Keratinocyte (primary cell): ENCODE data around the gene SPACA1. TPM values are rescaled to one million over a fixed set of nuclear protein-coding genes. Genes with fewer than 3 reads are reported as not detected.

Source experiments
- DNase-seq: peaks from one replicate; pipeline ENCODE4 v3.0.0-alpha.2; 2011; ENCODE audit warnings: low read depth, missing footprints, low spot score
- FAIRE-seq: peaks from 2 replicates; lab custom pipeline; 2011; peaks lifted over from hg19 to GRCh38; lab: Jason Lieb, UNC
- H2AFZ ChIP-seq: 2 replicates; pipeline ENCODE4 v1.6.0; 2012; ENCODE audit warnings: low read length, control low read depth, inconsistent platforms; ENCODE audit not compliant: control insufficient read depth
- H3K27ac ChIP-seq: 2 replicates; pipeline ENCODE4 v1.5.1; 2011; ENCODE audit warnings: low read length; ENCODE audit not compliant: control insufficient read depth, insufficient read depth
- H3K27me3 ChIP-seq: 3 replicates; pipeline ENCODE4 v1.6.0; 2011; ENCODE audit warnings: low read length; ENCODE audit not compliant: control insufficient read depth, insufficient read depth; ENCODE audit errors: extremely low read depth
- H3K36me3 ChIP-seq, 2 experiments: 2 replicates in 1 of 2; 3 replicates in 1 of 2; pipeline ENCODE4 v1.5.1; 2011; ENCODE audit warnings: low read length in 2 of 2, mild to moderate bottlenecking in 1 of 2; ENCODE audit not compliant: control insufficient read depth in 2 of 2, insufficient read depth in 2 of 2; ENCODE audit errors: extremely low read depth in 1 of 2
- H3K4me1 ChIP-seq: 3 replicates; pipeline ENCODE4 v1.5.1; 2011; ENCODE audit warnings: low read length; ENCODE audit not compliant: control insufficient read depth, insufficient read depth; ENCODE audit errors: extremely low read depth
- H3K4me2 ChIP-seq: 3 replicates; pipeline ENCODE4 v1.6.0; 2011; ENCODE audit warnings: low read depth, low read length; ENCODE audit not compliant: control insufficient read depth, insufficient read depth; ENCODE audit errors: extremely low read depth
- H3K4me3 ChIP-seq, 3 experiments: fragments of 200-600 bp in 1 of 3; sonication (generic) in 1 of 3; 2 replicates in 2 of 3; 3 replicates in 1 of 3; pipeline ENCODE4 v1.5.1; 2011 to 2016; ENCODE audit warnings: low read length in 3 of 3, mild to moderate bottlenecking in 3 of 3, control low read depth in 2 of 3, inconsistent platforms in 1 of 3, low read depth in 1 of 3, mixed read lengths in 1 of 3, mixed run types in 1 of 3, moderate library complexity in 1 of 3; ENCODE audit not compliant: control insufficient read depth in 2 of 3, insufficient read depth in 2 of 3; ENCODE audit errors: extremely low read depth in 1 of 3
- H3K79me2 ChIP-seq: 2 replicates; pipeline ENCODE4 v1.6.0; 2012; ENCODE audit warnings: low read length; ENCODE audit not compliant: control insufficient read depth, insufficient read depth
- H3K9ac ChIP-seq: 3 replicates; pipeline ENCODE4 v1.6.0; 2011; ENCODE audit warnings: low read length; ENCODE audit not compliant: control insufficient read depth, insufficient read depth; ENCODE audit errors: extremely low read depth
- H3K9me1 ChIP-seq: 3 replicates; pipeline ENCODE4 v1.6.0; 2011; ENCODE audit warnings: low read length; ENCODE audit not compliant: control insufficient read depth, insufficient read depth; ENCODE audit errors: extremely low read depth
- H3K9me3 ChIP-seq: 2 replicates; pipeline ENCODE4 v1.5.1; 2012; ENCODE audit warnings: low read depth, low read length; ENCODE audit not compliant: control insufficient read depth
- H4K20me1 ChIP-seq: 3 replicates; pipeline ENCODE4 v1.6.0; 2011; ENCODE audit warnings: low read length; ENCODE audit not compliant: control insufficient read depth, insufficient read depth; ENCODE audit errors: extremely low read depth
- EZH2 ChIP-seq: IDR thresholded peaks from one replicate; pipeline ENCODE4 v1.6.1; 2012; ENCODE audit warnings: inconsistent platforms, mild to moderate bottlenecking, low read length, moderate library complexity
- dilution Hi-C: fragments of 300-500 bp; cut with MboI; formaldehyde crosslinking; loops from one replicate; pipeline ENCODE4 v1.7.0; 2020; ENCODE audit warnings: low sequenced_read_pairs; ENCODE audit not compliant: extremely low pct_ligation_motif_present
- polyA plus RNA-seq, 5 experiments: library from polyadenylated mRNA; depleted of rRNA in 3 of 5; stranded (reverse) in 3 of 5; stranded (forward) in 1 of 5; unstranded in 1 of 5; fragments of >200 nt; gene quantifications; 1 replicate in 1 of 5; 2 replicates in 3 of 5; 3 replicates in 1 of 5; pipeline versions ENCODE4 v1.2.1 to v1.2.3, GENCODE V29; 2011 to 2012; ENCODE audit warnings: missing spikeins in 2 of 5, low read depth in 1 of 5, low replicate concordance in 1 of 5
- TF ChIP-seq, protein P1 (sequence below), 3 experiments: IDR thresholded peaks in 1 of 3; conservative IDR thresholded peaks in 1 of 3; optimal IDR thresholded peaks in 1 of 3; 2 replicates in 2 of 3; 3 replicates in 1 of 3; pipeline versions ENCODE3 to v1.5.1; 2011; ENCODE audit warnings: low read length in 3 of 3, mild to moderate bottlenecking in 3 of 3, moderate library complexity in 2 of 3, control low read depth in 1 of 3, inconsistent platforms in 1 of 3; ENCODE audit not compliant: insufficient read depth in 2 of 3; ENCODE audit errors: extremely low read depth in 1 of 3

Gene SPACA1
- polyA plus RNA-seq, 1 donor (not counting 4 experiments of a cell fraction or from before 2014, with no cell fraction given) = not detected

DNA sequence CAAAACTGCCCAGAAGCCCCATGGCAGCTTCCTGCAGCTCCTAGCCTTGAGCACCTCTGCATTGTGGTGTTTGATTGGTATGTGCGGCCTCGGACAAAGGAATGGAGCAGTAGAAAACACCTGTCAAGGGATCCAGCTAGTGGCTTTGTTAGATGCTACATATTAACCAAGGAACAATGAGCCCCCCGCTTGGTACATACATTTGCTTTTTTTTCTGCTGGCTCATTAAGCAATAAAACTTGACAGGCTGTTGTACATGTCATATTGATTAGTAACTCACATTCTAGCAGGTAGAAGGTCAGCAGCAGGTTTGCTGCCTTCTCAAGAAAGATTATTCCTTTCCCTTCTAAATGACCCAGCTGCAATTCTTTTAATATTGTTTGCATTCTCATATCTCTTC, 937 bp downstream of the SPACA1 start:
- no peak overlapping the region for H3K4me3 ChIP-seq
- H3K4me2 ChIP-seq = no peak overlapping the region
- H3K27me3 ChIP-seq = peaks cover 9% of the 10 kb centered on the region
- H3K79me2 ChIP-seq = no peaks in the 10 kb centered on the region
- no peak for DNase-seq
- no peaks in the 10 kb centered on the region for H3K9me1 ChIP-seq
- TF ChIP-seq EZH2 = no peak
- TF ChIP-seq, protein P1, sequence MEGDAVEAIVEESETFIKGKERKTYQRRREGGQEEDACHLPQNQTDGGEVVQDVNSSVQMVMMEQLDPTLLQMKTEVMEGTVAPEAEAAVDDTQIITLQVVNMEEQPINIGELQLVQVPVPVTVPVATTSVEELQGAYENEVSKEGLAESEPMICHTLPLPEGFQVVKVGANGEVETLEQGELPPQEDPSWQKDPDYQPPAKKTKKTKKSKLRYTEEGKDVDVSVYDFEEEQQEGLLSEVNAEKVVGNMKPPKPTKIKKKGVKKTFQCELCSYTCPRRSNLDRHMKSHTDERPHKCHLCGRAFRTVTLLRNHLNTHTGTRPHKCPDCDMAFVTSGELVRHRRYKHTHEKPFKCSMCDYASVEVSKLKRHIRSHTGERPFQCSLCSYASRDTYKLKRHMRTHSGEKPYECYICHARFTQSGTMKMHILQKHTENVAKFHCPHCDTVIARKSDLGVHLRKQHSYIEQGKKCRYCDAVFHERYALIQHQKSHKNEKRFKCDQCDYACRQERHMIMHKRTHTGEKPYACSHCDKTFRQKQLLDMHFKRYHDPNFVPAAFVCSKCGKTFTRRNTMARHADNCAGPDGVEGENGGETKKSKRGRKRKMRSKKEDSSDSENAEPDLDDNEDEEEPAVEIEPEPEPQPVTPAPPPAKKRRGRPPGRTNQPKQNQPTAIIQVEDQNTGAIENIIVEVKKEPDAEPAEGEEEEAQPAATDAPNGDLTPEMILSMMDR (optimal IDR thresholded peaks at IDR 0.05 in 1 of 3, IDR thresholded peaks at IDR 0.05 in 1 of 3, conservative IDR thresholded peaks at IDR 0.05 in 1 of 3; ENCODE audit: extremely low read depth in 1 of 3, insufficient read depth in 2 of 3, low read length in 3 of 3) = no peak
- no peaks in the 10 kb centered on the region for H3K9me3 ChIP-seq
- H2AFZ ChIP-seq = no peak overlapping the region
- dilution Hi-C loops = no loop called here
- H3K9ac ChIP-seq = no peak overlapping the region
- H3K27ac ChIP-seq = no peak overlapping the region
- no peaks in the 10 kb centered on the region for H3K36me3 ChIP-seq
- no peaks in the 10 kb centered on the region for H3K4me1 ChIP-seq
- no peak for FAIRE-seq
- no peaks in the 10 kb centered on the region for H4K20me1 ChIP-seq

DNA sequence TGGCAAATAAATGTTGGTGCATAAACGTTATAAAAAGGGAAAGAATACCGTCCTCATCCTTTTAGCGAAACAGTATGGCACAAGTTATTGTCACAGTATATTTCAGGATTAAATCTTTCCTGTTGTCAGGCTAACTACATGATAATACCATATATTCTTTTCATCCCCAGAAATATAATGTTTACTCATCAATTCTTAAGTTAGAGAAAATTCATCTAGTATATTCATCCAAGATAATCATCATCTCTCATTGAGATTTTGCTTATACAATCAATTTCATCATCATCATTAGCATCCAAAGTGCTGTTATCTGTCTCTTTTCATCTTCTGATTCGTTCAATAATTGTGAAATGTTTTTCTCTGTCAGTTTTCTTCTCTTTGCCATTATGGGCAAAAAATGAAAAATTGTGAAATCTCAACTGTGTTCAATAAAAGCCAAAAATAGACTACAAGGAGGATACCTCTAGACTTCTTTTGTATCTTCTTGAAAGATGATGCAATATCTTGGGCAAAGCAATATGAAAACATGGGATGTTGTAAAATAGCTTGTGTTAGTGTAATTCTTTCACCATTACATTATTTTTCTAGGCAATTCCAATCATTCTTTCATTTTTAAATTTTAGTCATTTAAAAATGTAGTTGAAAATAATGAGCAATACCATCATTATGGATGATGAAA, 2.6 kb downstream of the SPACA1 start:
- Histone ChIP-seq H3K4me2 (no peak overlapping the region), H2AFZ (no peak overlapping the region)

More for the DNA sequence above, 2.6 kb downstream of the SPACA1 start:
- DNase-seq (no peak), FAIRE-seq (no peak)
- Histone ChIP-seq H3K4me3 (no peak overlapping the region), H3K79me2 (no peaks in the 10 kb centered on the region), H3K36me3 (no peaks in the 10 kb centered on the region), H3K9me3 (no peaks in the 10 kb centered on the region), H3K27me3 (peaks cover 9% of the 10 kb centered on the region), H4K20me1 (no peaks in the 10 kb centered on the region), H3K9me1 (no peaks in the 10 kb centered on the region), H3K9ac (no peak overlapping the region), H3K4me1 (no peaks in the 10 kb centered on the region), H3K27ac (no peak overlapping the region)
- dilution Hi-C loops = no loop called here
- TF ChIP-seq EZH2 = no peak
- TF ChIP-seq, protein P1 (optimal IDR thresholded peaks at IDR 0.05 in 1 of 3, IDR thresholded peaks at IDR 0.05 in 1 of 3, conservative IDR thresholded peaks at IDR 0.05 in 1 of 3; ENCODE audit: extremely low read depth in 1 of 3, insufficient read depth in 2 of 3, low read length in 3 of 3) = no peak
